Stimulated activated CD4-positive, alpha-beta T cell treated with anti-CD3 and anti-CD28 coated beads, Interleukin-15, amount 100 ng/mL, for 24 hours (primary cell): Measurements from ENCODE around the gene ELAVL3.

Experiments
- DNase-seq: peaks from one replicate; pipeline ENCODE4 v3.0.0-alpha.2; 2020

The ELAVL3 gene

DNA sequence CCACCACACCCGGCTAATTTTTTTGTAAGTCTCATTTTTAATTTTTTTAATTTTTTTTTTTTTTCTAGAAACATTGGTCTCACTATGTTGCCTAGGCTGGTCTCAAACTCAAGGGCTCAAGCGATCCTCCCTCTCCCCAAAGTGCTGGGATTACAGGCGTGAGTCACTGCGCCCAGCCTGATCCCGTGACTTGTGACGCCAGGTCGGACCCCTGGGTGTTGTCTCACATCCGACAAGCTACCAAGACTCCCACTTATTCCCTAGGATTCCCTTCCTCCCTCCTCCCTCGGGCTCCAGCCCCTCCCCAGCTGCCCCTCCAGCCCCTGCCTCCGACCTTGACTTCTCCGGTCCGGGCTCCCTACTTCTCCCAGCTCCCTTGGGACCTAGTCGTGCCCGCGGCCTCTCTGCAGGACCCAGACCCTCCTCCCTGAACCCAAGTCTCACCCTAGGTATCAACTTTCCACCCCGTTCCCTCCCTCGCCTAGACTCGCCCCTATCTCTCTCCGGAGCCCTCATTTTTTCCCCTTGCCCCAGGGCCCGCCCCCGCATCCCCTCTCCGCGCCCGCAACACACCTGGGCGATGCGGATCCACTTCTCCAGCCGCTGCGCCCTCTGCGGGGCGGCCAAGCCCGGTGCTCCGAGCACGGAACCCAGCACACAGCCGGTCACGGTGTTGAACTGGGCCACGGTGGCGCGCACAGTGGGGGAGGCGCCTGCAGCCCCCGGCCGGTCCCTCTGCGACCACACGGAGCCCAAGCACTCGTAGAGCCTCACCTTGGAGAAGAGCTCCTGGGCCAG lies 74.8 kb downstream of the ELAVL3 start:
- peak; percentile 72 for DNase-seq

DNA sequence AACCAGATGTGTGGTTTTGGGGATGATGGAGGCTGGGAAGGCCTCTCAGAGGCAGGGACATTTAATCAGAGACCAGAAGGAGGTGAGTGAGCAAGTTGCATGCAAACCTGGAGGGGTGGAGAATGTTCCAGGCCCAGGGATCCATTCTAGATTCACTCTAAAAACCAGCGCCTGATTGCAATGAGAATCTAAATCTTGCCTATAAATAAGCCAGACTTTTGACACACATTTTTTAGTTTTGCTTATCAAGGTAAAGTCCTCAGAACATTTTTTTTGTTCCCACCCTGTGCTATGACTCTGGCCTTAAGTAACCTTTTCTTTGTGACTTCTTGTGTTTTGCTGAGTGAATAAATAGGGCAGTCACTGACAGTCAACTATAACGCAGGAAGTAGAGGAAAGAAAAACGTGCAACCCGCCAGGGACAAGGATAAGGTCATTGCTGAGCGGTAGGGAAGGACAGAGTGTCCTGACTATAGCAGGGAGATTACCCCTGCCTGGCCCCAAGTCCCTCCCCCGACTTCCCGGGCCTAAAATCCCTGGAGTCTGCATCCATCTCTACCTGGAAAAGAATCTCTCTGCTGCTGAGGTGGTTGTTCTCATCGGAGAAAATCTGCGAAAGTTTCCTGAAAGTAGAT lies 76.1 kb downstream of the ELAVL3 start:
- no peak for DNase-seq

DNA sequence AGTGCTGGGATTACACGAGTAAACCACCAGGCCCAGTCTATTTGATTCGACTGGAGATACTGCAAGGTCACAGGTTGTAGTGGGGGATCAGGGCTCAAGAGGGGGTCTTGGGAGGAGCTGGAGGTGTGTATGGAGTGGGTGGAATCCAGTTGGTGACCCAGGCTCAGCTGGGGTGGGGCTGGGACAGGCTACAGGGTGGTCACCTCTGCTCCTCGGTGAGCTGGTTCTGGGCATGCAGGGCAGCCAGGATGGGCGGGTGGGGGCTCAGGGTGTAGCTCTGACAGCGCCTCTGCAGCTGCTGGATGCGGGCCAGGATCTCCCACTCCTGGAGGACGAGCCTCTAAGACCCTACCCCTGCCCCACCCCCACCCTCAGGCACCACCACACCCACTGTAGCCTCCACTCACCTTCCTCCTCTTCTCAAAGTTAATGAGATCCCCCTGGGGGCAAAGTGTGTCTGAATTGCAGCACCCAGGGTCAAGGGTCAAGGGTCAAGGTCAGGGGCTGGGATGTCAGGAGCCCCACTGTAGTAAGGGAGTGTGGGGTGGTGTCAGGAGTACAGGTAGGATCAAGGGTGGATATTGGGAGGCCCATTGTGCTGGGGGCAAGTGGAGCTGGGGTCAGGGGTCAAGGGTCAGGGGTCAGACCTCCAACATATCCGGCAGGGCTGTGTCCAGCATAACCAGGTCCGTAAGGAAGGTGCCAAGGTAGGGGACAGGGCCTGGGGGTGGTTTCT lies 78.9 kb downstream of the ELAVL3 start:
- DNase-seq = no peak
